IPS-11a (cell line): ENCODE measurements around the gene ZNRF3.
"Not testable (repeated sequence)": the region's sequence is repeated elsewhere in the genome, so short reads cannot be mapped to it uniquely, and the experiment has no call there.

ENCODE experiments used
- H3K4me3 ChIP-seq: one replicate; pipeline ENCODE4 v1.5.1; 2013; ENCODE audit warnings: low read depth, low read length, control low read depth

The ZNRF3 gene

DNA sequence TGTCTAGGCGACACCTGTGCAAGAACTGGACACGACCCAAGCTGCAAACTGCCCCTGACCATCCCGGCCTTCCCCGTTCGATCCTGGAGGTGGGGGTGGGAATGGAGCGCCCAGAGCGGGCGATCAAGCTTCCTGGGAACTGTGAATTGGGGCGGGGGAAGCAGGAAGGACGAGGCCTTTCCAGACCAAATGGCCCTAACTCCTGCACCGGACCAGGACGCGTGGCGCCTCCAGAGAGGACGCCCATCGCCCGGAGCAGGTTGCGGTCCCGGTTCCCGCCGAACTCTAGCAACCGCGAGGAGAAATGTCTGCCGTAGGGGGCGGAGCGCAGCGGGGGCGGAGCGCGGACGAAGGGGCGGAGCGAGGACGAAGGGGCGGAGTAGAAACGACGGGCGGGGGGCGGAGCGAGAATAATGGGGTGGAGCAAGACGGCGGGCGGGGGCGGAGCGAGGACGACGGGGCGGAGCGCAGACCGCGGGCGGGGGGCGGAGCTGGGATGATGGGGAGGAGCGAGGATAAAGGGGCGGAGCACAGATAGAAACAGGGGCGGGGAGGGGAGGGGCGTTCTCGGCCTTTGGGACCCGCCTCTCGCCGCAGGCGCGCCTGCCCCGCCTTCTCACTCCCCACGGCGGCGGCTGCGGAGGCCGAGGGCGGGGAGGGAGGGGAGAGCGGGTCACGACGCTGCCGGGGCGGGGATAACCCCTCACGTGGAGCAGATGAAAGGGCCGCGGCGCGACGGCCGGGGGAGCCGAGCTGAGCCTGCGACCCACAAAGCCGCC, at the start of gene ZNRF3:
ZNRF3 (plus strand) TSS at position 695 of the 779 bp plus-strand sequence. CDS start 195 bp downstream, outside the sequence.
- peak within 1 kb of the TSS; percentile 79 for H3K4me3 ChIP-seq

DNA sequence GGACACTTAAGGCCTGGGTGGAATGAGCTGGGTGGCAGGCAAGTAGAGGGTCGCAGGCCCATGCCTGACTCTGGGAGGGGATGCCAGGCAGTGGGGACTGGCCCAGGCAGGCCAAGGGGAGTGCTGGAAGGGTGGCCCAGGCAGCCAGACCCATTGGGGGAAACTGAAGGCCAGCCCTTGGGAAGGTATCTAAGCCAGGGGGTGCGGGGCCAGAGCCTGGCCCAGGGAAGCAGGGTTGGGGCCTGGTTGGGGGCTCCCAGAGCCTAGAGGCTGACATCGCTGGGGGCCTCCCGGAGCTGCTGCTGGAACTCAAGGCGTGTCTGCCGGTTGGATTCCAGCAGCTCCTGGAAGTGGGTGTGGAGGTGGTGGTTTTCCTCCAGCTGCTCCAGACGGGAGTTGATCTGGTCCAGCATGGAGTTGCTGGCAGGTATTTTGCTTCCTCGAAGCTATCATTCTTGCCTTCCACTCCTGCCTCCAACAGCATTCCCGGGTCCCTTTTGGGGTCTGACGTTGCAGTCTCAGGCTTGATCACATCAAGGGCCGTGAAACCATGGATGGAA, 47.7 kb upstream of the ZNRF3 start:
- no peak overlapping the region for H3K4me3 ChIP-seq

DNA sequence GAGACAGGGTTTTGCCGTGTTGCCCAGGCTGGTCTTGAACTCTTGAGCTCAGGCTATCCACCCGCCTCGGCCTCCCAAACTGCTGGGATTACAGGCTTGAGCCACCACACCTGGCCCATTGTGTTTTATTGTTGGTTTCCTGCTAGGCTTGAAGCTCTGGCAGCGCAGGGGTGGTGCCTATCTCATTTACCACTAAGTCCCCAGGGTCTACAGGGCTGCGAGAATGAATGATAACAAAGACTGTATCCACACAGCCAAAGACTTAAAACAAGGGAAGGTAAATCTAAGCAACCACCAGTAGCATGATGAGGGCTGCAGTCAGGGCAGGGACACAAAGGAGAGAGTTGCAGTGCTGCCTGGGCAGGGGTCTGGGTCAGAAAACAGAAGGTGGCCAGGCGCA, 45.7 kb upstream of the ZNRF3 start:
- H3K4me3 ChIP-seq: no peak overlapping the region

DNA sequence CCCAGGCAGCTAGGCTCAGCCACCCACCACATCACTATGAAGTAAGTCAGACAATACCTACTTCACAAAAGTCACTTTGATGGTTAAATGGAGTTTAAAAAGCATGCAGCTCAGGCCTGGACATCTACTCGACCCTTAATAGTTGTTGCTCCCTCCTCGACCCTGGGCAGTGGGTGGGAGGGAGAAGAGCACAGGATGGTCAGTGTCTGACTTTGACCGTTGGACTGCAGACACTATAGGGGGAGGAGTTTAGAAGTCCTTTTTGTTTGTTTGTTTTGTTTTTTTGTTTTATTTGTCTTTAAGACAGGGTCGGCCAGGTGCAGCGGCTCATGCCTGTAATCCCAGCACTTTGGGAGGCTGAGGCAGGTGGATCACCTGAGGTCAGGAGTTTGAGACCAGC, 44.4 kb upstream of the ZNRF3 start:
- H3K4me3 ChIP-seq: no peak overlapping the region

DNA sequence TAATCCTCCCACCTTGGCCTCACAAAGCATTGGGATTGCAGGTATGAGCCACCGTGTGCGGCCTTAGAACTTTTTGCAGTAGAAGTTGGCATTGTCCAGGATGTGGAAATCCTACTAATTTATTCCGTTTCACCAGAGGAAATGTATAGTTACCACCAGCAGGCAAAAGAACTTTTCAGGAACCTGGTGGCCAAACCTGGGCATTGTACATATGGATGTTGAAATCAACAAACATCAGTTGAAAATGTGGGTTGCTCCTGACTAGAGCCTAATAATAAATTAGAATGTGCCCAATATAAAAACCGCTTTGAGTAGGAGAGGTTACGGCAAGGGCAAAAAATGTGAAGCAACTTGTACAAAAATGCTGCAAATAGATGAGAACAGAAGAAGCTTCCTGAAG, 42.3 kb upstream of the ZNRF3 start:
- H3K4me3 ChIP-seq: no peak overlapping the region

DNA sequence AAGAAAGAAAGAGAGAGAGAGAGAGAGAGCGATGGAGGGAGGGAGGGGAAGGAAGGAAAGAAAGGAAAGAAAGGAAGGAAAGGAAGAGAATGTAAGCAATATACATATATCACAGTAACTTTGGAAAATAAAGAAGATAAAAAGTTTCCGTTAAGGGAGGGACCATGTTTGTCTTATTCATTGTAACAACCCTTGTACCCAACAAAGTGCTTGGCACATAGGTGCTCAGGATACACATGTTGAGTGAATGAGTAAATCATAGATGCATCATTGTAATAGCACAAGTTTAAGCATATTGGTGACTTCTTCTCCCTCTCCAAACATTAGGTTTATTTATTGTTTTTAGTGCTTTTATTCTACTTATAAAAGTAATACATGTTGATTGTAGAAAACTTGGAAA, 39.7 kb upstream of the ZNRF3 start:
- H3K4me3 ChIP-seq: no peak overlapping the region

DNA sequence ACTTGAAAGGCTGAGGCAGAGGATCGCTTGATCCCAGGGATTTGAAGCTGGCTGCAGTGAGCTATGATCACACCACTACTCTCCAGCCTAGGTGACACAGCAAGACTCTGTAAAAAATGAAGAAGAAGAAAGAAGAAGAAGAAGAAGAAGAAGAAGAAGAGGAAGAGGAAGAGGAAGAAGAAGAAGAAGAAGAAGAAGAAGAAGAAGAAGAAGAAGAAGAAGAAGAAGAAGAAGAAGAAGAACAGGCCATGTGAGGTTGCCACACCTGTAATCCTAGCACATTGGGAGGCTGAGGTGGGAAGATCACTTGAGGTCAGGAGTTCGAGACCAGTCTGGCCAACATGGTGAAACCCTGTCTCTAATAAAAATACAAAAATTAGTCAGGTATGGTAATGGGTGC, 39.1 kb upstream of the ZNRF3 start:
- H3K4me3 ChIP-seq: not testable (repeated sequence)

DNA sequence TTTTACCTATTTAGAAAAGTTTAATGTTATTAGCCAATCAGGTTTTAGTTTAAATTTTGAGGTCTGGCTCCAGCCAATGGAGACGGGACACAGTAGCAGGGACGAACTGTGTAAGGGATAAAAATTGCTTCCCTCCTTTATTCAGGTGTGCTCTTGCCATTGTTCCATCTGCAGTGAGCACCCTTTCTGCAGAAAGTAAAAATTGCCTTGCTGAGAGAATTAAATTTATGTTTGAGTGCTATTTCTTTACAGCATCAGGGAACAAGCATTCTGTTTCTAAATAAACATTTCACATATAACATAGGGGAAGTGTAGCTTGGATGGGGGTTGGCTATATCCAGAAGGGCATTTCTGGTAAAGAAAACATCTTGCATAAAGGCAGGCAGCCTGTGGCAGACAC, 36.4 kb upstream of the ZNRF3 start:
- H3K4me3 ChIP-seq: no peak overlapping the region

DNA sequence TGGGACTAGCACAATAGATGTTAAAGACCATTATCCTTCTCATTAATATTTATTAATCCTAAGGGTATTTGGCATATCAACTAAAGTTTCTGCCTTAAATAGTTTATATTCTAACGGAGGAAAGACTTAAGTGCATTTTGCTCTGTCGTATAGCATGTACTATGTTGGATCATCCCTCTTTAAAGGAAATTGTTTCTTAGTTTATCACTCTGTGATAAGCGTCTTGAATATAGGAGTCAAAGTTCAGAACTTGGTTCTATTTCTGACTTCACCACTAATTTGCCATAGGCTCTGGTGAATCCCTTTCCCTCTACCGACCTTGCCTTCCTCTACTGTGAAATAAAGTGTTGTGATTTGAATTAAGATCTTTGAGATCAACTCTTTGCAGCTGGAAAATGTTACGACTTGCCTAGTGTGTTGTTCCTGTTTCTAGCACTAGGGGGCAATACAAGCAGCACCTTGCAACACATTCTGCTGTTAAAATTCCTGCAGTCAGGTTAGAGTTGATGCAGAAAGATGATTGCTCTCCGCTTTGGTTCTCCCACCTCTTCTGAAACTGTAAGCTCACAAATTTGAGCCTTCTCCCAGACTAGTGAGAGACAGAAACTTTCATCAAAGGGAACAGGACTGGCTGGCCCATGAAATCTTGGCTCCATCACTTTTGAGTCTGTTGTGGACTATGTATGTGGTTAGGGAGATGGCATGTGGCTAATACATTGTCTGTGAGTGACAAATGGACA, 27.8 kb upstream of the ZNRF3 start:
- H3K4me3 ChIP-seq: no peak overlapping the region

DNA sequence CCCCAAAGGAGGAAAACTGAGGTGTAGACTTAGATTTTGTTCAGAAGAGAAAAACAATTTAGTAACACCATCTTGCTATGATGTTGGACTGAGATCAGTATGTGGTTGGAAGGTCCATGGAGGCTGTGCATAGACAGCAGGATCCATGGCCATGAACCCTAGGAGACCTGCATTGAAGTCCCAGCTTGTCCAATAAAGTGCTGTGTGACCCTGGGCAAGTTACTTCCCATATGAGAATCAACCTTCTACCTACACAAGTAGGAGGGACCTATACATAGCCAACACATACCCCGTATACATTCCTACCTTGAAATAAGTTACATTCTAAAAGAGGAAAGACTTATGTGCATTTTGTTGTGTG, 27.3 kb upstream of the ZNRF3 start:
- H3K4me3 ChIP-seq: no peak overlapping the region

DNA sequence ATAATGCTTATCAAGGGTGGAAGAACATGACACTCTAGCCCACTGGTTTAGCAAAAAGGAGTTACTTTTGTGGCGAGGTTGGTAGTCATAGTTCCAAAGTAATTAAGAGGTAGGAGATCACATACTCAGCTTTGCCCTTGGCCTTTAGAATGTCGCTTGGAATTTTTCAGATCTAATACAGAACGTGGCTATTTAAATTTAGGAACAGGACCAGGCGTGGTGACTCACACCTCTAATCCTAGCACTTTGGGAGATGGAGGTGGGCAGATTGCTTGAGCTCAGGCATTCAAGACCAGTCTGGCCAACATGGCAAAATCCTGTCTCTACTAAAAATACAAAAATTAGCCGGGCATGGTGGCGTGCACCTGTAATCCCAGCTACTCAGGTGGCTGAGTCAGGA, 26.1 kb upstream of the ZNRF3 start:
- H3K4me3 ChIP-seq: no peak overlapping the region

DNA sequence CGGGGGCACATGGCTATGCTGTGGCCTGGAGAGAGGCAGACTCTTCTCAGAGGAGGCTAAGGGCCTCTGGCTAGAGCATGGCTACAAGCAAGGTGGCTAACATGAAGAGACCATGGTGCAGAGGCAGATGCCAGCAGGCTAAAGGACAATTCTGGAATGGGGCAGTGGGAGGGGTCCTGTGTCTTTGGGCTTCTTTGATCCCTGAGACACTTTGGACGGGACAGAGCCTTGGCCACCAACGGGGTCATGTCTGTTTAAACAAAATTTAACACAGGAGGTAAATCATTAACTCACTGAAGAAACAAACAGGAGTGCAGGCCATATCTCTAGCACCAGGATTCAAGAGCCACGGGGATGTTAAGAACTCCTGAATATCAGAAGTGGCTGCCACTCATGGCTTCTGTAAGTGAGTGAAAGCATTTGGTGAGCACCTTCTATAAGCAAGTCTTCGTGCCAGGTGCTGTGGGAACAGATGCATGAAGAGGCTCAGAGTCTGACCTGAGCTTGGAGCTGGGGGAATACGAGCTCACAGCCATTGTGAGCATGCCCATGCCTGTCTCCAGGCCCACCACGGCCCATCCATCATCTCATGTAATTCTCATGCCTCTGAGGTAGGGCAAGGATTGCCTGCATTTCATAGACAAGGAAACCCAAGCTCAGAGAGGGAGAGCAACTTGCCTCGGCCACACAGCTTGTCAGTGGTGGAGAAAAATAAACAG, 18.3 kb upstream of the ZNRF3 start:
- no peak overlapping the region for H3K4me3 ChIP-seq

DNA sequence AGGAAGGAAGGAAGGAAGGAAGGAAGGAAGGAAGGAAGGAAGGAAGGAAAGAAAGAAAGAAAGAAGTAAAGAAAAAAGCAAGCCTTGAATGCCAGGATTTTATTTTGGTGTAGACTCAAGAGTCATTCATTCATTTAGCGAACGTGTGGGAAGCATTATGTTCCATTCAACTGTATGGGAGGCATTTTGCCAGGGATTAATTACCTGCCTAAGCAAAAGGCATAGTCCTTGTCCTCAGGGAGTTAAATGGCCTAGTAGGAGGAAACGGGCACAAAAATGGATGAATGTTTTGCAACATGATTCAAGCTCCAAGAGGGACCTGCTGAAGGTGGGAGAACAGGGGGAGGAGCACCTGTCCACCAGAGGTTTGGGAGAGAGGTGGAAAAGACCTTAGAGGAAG, 16.2 kb upstream of the ZNRF3 start:
- H3K4me3 ChIP-seq: no peak overlapping the region

DNA sequence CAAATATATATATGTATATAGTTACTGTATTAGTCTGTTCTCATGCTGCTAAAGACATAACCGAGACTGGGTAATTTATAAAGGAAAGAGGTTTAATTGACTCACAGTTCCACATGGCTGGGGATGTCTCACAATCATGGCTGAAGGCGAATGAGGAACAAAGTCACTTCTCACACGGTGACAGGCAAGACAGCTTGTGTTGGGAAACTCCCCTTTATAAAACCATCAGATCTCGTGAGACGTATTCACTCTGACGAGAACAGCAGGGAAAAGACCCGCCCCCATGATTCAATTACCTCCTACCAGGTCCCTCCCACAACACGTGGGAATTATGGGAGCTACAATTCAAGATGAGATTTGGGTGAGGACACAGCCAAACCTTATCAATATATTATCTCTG, 15.0 kb upstream of the ZNRF3 start:
- H3K4me3 ChIP-seq: not testable (repeated sequence)

DNA sequence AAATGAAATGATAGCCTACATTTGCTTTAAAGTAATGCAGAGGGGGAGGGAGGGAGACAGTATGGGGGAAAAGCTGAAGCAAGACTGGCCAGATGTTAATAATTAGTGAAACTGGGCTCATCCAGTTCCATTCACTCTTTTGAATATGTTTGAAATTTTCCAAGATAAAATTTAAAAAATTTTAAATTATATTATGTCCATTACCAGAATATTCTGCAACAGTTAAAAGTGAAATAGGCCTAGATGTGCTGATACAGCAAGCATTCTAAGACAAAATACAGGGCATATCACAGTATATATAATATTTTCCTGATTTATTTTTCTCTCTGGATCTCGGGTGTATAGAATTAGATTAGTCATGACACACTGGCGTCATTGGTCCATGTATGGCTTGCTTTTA, 13.6 kb upstream of the ZNRF3 start:
- no peak overlapping the region for H3K4me3 ChIP-seq

DNA sequence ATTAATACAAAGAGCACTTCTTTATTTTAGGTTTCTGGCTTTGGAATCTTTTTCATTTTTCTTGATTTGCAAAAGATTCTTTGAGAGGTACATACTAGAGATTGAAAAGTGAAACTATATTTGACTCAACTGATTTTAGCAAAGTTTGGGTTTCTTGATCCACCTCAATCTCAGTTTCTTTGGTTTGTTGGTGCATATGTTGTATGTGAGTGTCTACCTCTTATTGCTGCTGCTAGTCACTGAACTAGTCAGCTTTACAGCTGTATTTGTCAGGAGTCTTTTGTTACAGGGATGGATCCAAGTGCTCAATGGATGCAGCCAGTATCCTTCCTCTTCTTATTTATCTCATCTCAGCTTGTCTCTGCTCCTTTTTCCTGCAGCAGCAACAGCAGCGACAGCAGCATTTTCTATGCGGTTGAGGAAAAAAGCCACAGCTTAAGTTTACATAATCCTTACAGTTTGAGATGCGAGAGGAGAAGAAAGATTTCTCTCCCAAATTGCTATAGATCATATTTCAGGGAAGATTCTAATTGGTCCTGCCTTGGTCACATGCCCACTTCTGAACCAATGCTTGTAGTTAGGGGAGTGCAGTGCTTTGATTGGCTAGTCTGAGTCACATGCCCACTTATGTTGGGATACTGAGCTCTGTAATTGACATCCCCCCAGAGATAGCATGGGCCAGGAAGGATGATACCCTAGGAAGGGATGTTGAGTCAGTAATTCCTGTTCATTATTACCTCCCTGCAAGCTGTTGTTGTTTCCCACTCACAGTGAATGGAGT, 10.0 kb upstream of the ZNRF3 start:
- H3K4me3 ChIP-seq: no peak overlapping the region

DNA sequence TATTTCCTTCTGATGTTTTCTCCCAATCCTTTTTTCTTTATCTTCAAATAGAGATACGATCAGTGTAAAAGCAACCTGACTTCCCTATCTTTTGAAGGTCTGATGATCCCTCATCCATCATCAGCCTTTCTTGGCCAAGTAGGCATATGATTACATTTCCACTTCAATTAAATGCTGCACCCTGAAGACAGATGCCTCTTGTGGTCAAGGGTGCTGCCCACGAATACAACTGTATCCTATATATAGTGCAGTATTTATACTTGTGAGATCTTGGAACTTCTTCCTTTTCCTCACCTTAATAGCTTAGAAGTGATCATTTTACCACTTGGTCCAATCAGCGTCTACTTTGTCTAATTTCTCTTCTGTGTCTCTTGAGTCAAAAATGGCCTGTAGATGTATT, 9.3 kb upstream of the ZNRF3 start:
- H3K4me3 ChIP-seq: no peak overlapping the region

DNA sequence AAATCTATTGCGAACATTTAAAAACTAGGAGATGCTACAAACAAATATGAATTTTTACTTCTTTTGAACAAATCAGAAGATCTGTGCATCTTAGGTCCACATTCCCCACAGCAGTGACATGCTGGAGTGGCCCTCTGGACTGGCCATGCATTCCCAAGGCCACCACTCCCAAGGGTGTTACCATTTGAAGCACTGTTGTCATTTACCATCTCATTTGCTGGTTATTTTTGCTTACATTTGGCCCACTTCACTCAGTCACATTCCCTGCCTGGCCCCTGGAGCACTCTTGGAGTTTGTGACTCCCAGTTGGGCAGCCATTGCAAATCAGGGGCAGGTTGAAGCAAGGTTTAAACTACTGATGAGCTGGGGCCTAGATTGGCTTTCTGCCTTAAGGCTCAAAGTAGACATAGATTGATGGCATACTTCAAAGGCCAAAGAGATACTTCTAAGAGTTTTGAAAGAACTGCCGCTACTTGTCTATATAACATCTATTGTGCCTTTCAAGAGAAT, 8.5 kb upstream of the ZNRF3 start:
- H3K4me3 ChIP-seq: no peak overlapping the region

DNA sequence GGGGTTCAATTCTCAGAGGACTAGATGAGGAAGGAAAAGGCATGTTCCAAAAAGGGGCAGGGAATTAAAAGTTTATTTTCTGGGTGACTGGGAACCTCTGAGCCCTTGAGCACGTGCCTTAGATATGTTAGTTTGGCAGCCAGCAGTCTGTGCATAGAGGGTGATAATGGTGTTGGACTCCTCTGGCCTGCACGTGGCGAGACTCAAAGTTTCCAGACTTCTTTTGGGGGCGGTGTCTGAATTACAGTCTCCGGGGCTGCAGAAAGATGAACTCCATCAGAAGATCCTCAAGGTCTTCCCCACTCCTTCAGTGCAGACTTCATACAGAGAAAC, 861 bp upstream of the ZNRF3 start:
- H3K4me3 ChIP-seq: peak overlapping the region; percentile 53

DNA sequence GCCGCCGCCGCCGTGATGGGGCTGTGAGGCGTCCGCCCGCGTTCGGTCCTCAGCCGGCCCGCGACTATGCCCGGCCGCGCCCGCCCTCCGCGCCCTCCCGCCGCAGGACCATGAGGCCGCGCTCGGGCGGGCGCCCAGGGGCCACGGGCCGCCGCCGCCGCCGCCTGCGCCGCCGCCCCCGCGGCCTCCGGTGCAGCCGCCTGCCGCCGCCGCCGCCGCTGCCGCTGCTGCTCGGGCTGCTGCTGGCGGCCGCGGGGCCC, 215 bp downstream of the ZNRF3 start:
- H3K4me3 ChIP-seq: peak overlapping the region; percentile 79
